Stimulated activated CD4-positive, alpha-beta T cell treated with anti-CD3 and anti-CD28 coated beads, Interleukin-4, amount 100 ng/mL, for 4 hours (primary cell): ENCODE results near the gene BAIAP2L1.

Experiments
- DNase-seq, 2 experiments: peaks; one replicate each; pipeline ENCODE4 v3.0.0-alpha.2; 2020

Gene BAIAP2L1

DNA sequence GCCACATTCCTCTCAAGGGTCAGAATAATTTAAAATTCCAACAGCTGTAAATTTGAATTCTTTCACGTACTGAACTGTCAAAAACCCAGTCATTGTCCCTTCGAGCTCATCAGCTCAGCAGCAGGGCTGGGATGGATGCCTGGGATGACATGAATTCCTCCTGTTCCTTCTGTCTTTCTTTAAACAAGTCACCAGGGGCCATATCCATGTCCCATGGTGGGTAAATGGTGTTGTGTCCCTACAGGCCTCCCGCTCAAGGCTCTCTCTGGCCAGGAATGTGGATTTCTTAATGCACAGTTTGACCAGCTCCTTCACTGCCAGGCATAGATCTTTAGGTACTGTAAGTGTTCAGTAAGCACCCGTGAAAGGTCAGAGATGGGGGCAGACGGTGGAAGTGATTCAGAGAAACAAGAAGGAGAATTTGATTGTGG is 135.0 kb downstream of the BAIAP2L1 start:
- DNase-seq = no peak

DNA sequence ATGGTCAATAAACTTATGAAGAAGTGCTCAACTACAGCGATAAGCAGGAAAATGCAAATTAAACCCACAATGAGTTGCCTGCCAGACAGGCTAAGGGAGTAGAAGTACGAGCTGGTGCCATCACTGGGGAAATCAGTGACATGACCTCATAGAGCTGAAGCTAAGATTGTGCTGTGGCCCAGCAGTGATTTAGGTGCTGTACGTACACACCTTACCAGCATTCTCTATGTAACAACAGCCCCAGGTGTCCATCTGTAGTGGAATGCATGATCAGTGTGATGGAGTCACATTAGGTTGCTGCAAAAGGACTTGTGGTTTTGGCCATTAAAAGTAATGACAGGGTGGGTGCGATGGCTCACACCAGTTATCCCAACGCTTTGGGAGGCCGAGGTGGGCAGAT is 143.2 kb downstream of the BAIAP2L1 start:
- no peak for DNase-seq

DNA sequence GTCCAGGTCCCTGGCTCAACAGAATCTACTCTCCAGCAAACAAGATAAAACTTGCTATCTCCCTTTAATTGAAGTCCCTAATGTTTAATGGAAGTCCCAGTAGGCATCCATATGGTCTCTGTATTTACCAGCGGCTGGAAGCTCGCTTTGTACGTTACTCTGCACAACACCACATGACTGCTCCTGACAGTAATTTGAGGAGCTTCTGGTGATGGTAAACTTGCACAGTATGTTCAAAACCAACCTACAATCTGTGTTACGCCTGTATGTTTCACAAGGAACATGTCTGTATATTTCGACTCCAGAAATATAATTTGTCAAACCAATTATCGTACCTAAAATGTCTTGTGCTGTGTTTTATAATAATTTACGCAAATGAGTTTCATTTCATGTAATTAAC is 144.5 kb downstream of the BAIAP2L1 start:
- no peak for DNase-seq

DNA sequence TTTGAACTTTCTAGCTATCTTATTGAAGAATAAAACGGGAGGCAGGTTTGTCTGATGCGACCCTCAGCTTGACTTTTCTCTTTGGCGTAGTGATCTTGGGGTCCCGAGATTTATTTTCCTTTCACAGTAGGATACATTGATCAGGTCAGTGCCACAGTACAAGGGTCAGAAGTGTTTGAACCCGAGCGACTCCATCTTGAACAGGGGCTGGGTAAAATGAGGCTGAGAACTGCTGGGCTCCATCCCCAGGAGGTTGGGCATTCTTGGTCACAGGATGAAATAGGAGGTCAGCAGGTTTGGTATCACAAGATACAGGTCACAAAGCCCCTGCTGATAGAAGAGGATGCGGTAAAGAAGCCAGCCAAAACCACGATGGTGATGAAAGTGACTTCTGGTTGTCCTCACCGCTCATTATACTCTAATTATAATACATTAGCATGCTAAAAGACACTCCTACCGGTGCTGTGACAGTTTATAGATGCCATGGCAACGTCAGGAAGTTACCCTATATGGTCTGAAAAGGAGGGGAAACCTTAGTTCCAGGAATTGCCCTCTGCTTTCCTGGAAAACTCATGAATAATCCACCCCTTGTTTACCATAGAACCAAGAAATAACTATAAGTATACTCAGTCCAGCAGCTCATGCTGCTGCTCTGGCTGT is 145.8 kb downstream of the BAIAP2L1 start:
- no peak for DNase-seq

DNA sequence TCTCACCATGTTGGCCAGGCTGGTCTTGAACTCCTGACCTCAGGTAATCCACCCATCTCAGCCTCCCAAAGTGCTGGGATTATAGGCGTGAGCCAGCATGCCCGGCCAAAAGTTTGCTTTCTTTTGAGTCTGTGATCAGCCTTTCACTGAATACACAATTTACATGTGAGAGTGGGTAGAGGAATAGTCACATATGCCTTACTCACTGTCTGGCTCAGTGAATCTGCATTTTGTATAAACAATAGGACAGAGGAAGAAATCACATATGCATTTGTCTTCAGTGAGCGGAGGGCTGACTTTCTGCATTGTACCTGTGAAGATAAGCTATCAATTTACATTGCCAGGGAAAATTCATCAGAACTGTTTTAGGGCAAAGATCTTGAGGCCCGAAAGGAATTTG is 146.4 kb downstream of the BAIAP2L1 start:
- no peak for DNase-seq

DNA sequence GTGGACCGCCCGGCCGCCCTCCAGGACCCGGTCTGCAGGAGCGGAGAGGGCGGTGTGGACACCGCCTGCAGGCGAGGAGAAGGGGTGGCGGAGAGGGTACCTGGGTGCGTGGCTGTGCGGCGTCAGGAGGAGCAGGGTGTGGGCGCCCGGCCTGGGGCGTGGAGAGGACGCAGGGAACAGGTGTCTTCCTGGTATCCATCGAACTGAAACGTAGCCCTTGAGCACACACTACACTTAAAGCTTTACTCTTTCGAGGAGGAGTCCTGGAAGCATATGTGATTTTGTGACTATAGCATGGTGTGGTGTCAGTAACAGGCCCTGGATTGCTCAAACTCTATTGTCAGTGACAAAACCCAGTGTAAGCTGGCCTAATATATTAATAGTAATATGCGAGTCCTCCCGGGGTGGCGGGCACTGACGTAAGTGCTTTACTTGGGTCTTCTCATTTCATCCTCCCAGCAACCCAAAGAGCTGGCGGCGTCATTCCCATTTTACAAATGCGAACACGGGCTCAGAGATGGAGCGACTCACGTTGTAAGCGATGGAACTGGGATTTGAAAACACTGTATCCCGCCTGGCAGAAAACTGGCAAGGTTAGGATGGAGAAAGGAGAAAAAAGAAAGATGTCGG is 148.3 kb downstream of the BAIAP2L1 start:
- DNase-seq = no peak

DNA sequence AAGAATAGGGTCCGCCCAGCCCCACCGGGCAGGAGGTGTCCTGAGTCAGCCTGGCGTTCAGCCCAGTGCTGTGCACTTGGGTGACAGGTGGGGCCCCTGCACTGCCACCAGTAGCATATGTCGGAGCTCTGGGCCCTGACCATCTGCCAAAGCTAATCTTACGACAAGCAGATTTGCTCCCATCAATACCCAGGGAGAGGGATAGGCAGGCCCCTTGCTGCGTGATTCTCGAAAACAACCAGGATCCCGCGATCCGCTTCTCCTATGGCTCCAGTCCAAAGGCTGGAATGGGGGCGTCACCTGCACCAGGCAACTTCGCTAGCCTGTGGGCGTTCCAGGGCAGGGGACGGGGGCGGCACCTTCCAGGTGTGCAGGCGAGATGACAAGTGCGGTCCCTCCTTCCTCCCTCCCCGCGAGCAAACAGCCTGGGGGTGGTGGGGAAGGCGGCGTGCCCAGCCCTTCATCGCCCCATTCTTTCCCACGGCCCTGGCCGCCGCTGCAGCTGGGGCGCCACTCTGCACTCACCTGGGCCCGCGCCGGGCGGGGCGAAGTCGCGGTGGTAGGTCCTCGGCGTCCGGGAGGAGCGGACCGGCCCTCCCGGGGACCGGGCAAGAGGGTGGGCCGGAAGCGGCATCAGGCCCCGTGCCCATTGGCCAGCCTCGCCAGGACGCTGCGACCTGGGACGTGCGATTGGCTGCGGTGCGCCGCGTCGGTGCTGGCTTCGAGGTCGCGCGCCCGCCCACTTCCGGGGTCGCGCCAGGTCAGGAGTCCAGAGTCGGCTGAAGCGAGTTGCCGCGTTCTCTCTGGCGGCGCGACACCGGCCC is 149.1 kb downstream of the BAIAP2L1 start, which contains the start of gene TECPR1:
TSS of gene TECPR1 (minus strand) at position 632 of the 824 bp plus-strand sequence. CDS start 6,086 bp downstream, outside the sequence.
- DNase-seq = peak; percentile 79 to 83

DNA sequence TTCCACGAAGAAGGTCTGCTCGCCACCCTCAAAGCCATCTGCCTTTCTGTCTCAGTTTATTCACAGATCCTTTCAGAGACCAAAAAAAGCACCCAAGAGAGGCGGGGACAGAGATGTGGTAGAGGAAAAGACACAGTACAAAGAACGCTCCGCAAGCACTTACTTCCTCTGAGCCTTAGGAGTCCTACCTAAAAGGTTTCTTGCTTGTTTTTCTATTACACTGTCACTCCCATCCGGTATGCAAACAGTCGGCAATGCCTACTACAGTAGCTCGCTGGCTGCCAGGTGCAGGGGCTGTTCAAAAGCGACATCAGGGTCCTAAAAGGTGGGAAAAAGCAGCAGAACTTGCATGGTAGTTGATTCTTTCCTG is 149.7 kb downstream of the BAIAP2L1 start:
- DNase-seq = peak in 1 of 2 experiments; percentile 19

DNA sequence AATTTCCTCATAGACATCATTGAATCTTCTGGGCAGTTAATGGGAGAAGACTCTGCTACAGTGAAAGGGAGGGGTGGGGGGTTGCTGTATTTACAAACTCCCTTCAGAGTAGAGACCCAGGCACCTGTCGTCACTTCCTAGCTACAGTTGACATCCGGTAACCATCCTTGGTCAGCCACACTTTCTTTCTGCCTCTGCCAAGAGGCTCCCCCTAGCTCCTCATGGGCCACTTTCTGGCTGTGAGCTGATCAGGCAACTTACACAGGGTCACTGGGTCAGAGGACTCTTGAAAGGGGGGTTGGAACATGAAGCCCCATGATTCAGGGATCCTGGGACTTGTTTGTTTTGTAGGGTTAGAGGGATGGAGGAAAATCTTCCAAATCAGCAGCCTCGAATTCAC is 150.1 kb downstream of the BAIAP2L1 start:
- peak; percentile 18 to 25 for DNase-seq

DNA sequence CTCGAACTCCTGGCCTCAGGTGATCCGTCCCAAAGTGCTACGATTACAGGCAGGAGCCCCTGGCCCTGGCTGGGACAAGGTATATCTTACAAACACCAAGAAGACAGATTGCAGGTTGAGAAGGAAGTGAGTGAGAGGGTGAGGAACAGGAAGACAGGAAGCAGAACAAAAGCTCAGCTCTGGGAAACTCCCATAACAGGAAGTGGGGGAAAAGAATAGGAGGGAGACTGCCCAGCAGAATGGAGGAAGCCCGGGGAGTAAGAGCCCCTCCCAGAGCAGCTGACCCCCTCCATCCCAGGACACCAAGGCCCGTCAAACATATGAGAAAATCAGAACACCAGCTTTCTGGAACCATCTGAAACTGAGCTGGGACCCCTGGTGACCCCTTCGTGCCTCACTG is 151.8 kb downstream of the BAIAP2L1 start:
- DNase-seq = no peak

DNA sequence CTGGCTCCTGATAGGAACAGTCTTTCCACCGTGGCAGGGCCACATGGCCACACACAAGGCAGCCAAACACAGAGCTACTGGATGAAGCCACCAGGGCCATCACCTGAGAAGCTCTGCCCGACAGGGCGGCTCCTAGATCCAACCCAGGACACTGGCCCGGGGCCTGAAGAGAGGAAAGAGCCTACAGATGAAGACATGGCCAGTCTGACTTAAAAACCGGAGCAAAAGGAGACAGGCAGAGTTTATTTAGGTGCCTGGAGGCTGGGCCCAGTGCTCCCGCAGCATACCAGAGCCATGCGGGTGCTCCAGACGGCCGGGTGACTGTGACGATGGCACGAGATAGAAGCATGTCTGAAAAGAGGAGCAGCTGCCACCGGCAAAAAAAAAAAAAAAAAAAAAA is 152.7 kb downstream of the BAIAP2L1 start:
- no peak for DNase-seq

DNA sequence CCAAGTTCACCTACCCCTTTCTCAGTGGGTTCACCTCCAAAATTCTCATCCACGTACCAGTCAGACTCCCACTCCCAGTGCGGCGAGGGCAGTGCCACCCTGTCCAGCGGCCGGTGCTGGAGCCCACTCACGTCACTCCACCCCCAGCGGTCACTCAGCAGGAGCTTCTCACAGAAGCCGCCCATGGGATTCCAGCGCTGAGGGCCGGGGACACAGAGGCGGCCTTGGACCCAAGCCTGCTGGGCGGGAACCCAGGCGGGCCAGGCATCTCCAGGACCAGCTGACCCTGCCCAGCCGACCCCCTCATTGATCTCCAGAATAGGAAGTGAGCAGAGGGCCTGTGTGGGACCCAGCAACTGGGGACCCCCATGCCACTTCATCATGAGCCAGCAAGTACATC is 156.0 kb downstream of the BAIAP2L1 start:
- no peak for DNase-seq

DNA sequence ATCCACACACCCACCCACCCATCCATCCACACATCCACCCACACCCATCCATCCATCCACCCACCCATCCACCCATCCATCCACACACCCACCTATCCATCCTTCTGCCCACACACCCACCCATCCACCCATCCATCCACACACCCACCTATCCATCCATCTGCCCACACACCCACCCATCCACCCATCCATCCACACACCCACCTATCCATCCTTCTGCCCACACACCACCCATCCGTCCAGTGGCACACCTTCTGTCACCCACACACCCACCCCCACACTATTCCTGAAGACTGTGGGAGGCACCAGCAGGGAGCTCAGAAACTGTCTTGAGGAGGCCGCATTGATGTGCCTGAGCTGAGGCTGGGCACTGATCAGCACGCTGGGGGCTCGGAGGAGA is 158.0 kb downstream of the BAIAP2L1 start:
- DNase-seq = no peak

DNA sequence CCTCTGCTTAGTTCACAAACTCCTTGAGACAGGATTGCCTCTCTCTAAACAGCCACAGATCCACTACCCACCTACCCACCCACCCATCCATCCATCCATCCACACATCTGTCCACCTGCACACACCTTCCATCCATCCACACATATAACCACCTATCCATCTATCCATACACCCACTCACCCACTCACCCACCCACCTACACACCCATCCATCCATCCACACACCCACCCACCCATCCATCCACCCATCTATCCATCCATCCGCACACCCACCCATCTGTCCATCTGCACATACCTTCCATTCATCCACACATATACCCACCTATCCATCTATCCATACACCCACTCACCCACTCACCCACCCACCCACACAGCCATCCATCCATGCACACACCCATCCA is 158.5 kb downstream of the BAIAP2L1 start:
- DNase-seq = no peak

DNA sequence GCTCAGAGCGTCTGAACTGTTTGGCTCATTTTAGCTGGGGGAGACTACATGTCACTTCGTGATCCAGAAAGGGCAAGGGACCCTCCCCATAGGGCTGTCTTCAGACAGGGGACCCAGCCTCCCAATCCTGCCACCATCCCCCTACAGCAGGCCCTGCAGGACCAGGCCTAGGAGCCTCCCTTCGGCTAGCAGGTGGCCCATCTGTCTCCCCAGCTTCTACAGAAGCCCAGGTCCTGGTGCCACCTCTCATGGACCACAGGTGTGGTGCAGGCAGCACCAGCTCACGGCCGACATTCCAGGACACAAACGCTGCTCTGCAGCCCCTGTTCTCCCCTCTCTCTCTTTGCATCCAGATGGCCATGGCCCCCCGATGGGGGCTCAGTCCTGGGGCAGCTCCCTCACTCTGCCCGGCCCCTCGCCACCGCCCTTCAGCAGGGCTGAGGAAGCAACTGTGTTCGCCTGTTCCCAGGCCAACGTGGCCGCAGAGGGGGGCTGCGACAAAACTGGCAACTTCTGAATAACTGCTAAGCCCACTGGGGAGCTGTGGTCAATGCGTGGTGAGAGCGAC is 159.1 kb downstream of the BAIAP2L1 start:
- DNase-seq = no peak
